Endothelial cell of umbilical vein (primary cell): ENCODE data around the gene AP3S1.

Source experiments
- EZH2 ChIP-seq: IDR thresholded peaks from 2 replicates; pipeline ENCODE4 v1.6.1; 2012; ENCODE audit warnings: borderline replicate concordance, low read depth, mild to moderate bottlenecking, moderate library complexity, low read length, inconsistent platforms; ENCODE audit not compliant: severe bottlenecking
- GATA2 ChIP-seq: IDR thresholded peaks from 2 replicates; pipeline ENCODE4 v1.7.0; 2011; ENCODE audit warnings: low read depth, mild to moderate bottlenecking, moderate library complexity, mixed read lengths, low read length; ENCODE audit not compliant: insufficient read length, insufficient read depth
- JUN ChIP-seq: IDR thresholded peaks from 2 replicates; pipeline ENCODE4 v1.6.1; 2011; ENCODE audit warnings: borderline replicate concordance, low read depth; ENCODE audit not compliant: insufficient read length, insufficient read depth
- MYC ChIP-seq: IDR thresholded peaks from one replicate; pipeline ENCODE4 v1.6.1; 2011; ENCODE audit warnings: mild to moderate bottlenecking, low read depth, low read length
- POLR2A ChIP-seq: IDR thresholded peaks from 2 replicates; pipeline ENCODE4 v1.6.1; 2012; ENCODE audit warnings: low read depth, mild to moderate bottlenecking, control low read depth, low read length
- POLR2AphosphoS5 ChIP-seq: IDR thresholded peaks from 2 replicates; pipeline ENCODE4 v1.6.1; 2012; ENCODE audit warnings: low read depth, mild to moderate bottlenecking, control low read depth, low read length, moderate library complexity; ENCODE audit not compliant: insufficient read depth
- TF ChIP-seq, protein P1 (sequence below): IDR thresholded peaks from 2 replicates; pipeline ENCODE4 v1.6.1; 2011; ENCODE audit not compliant: insufficient read depth, insufficient read length
- TF ChIP-seq, protein P2 (sequence below), 2 donors: IDR thresholded peaks; 1 replicate in 1 of 2; 2 replicates in 1 of 2; pipeline ENCODE4 v1.5.1; 2011; ENCODE audit warnings: low read length in 2 of 2, mild to moderate bottlenecking in 2 of 2, moderate library complexity in 2 of 2, control low read depth in 1 of 2, inconsistent platforms in 1 of 2, low read depth in 1 of 2; ENCODE audit not compliant: insufficient read depth in 1 of 2; ENCODE audit errors: extremely low read depth in 1 of 2

DNA sequence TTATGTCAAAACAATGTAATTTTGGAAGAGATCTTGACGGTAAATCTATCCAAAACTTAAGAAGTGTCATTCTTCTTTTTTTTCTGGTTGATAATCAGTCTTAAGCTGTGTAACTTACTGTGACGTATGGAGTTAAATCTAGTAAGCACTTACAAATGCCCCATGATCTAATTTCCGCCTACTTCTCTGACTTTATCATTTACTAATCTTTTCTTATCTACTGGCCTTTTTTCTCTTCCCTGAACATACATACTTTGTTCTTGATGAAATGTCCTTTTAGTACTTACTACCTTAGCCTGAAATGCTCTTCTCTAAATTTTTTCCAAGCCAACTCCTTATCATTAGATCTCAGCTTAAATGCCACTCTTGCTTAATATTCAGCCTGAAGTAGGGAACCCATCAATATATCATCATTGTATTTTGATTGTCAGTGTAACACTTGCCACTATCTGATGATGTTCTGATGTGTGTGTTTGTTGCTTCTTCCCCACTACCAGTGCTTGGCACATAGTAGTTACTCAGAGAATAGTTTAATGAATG lies 27.6 kb downstream of the AP3S1 start:
- TF ChIP-seq, protein P1, sequence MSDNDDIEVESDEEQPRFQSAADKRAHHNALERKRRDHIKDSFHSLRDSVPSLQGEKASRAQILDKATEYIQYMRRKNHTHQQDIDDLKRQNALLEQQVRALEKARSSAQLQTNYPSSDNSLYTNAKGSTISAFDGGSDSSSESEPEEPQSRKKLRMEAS: no peak
- TF ChIP-seq POLR2A: no peak
- TF ChIP-seq, protein P2, sequence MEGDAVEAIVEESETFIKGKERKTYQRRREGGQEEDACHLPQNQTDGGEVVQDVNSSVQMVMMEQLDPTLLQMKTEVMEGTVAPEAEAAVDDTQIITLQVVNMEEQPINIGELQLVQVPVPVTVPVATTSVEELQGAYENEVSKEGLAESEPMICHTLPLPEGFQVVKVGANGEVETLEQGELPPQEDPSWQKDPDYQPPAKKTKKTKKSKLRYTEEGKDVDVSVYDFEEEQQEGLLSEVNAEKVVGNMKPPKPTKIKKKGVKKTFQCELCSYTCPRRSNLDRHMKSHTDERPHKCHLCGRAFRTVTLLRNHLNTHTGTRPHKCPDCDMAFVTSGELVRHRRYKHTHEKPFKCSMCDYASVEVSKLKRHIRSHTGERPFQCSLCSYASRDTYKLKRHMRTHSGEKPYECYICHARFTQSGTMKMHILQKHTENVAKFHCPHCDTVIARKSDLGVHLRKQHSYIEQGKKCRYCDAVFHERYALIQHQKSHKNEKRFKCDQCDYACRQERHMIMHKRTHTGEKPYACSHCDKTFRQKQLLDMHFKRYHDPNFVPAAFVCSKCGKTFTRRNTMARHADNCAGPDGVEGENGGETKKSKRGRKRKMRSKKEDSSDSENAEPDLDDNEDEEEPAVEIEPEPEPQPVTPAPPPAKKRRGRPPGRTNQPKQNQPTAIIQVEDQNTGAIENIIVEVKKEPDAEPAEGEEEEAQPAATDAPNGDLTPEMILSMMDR (IDR thresholded peaks at IDR 0.05; ENCODE audit: extremely low read depth in 1 of 2, insufficient read depth in 1 of 2, low read depth in 1 of 2, low read length in 2 of 2): no peak
- TF ChIP-seq POLR2AphosphoS5: no peak
- no peak for TF ChIP-seq EZH2
- TF ChIP-seq JUN: no peak
- TF ChIP-seq MYC: no peak
- peak; percentile 21 for TF ChIP-seq GATA2
